ENCODE measurements around the gene ETS1.

DNA sequence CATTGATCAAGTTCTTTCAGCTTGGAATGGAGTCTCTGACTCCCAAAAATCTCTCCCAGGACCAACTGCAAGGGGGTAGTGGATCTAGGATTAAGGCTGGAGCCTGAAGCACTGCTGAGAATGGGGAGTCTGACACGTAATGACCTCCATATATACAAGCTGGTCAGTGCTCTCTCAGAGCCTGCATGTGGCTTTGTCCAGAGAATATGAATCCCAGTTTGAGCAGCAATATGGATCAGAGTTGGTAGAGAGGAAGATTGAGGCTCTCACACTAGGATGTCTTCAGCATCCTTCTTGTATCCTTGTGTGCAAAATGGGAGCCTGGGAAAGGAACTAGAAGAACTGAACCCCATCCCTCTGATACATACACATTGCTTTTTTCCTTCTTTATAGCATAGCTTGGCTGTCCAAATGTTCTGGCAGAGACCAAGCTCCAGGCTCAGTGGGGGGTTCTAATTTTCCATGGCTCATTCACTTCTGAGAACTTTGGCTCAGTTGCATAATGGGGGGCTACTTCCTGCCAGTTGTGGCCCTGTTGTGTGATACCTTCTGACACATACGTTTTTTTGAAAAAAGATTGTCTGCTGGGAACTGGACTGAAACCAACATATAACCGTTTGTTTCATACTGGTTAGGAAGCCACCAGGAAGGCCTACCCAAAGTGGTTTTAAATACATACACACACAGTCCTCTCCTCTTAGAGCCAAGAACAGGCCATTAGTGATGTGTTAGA is 138.2 kb downstream of the ETS1 start:
- TF ChIP-seq, protein P1, sequence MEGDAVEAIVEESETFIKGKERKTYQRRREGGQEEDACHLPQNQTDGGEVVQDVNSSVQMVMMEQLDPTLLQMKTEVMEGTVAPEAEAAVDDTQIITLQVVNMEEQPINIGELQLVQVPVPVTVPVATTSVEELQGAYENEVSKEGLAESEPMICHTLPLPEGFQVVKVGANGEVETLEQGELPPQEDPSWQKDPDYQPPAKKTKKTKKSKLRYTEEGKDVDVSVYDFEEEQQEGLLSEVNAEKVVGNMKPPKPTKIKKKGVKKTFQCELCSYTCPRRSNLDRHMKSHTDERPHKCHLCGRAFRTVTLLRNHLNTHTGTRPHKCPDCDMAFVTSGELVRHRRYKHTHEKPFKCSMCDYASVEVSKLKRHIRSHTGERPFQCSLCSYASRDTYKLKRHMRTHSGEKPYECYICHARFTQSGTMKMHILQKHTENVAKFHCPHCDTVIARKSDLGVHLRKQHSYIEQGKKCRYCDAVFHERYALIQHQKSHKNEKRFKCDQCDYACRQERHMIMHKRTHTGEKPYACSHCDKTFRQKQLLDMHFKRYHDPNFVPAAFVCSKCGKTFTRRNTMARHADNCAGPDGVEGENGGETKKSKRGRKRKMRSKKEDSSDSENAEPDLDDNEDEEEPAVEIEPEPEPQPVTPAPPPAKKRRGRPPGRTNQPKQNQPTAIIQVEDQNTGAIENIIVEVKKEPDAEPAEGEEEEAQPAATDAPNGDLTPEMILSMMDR (IDR thresholded peaks at IDR 0.05), result no peak
- TF ChIP-seq EP300 (IDR thresholded peaks at IDR 0.05; ENCODE audit: low read depth) (no peak), POLR2A (IDR thresholded peaks at IDR 0.05) (no peak)

All from transverse colon (tissue), 3 donors.